Loucy (cell line): ENCODE measurements around the gene GCFC2.
"Not testable (repeated sequence)": the region's sequence is repeated elsewhere in the genome, so short reads cannot be mapped to it uniquely, and the experiment has no call there.

Experiments used
- H2AFZ ChIP-seq: fragments of 200-600 bp; sonication (generic); 2 replicates; pipeline ENCODE4 v1.6.0; 2016; ENCODE audit warnings: antibody characterized with exemption, mild to moderate bottlenecking, low read length, moderate library complexity
- H3F3A ChIP-seq: fragments of 200-600 bp; 2 replicates; pipeline ENCODE4 v1.6.0; 2016; ENCODE audit warnings: antibody characterized with exemption, low read depth, mild to moderate bottlenecking
- H3K27me3 ChIP-seq: fragments of 200-600 bp; sonication (generic); 2 replicates; pipeline ENCODE4 v1.6.1; 2014; ENCODE audit warnings: low read length, mild to moderate bottlenecking; ENCODE audit not compliant: insufficient read depth, poor library complexity, severe bottlenecking
- H3K36me3 ChIP-seq: fragments of 200-600 bp; sonication (generic); 2 replicates; pipeline ENCODE4 v1.6.1; 2016; ENCODE audit warnings: low read length; ENCODE audit not compliant: insufficient read depth
- H3K4me1 ChIP-seq: fragments of 200-600 bp; sonication (generic); 2 replicates; pipeline ENCODE4 v1.5.1; 2014; ENCODE audit warnings: low read length, mild to moderate bottlenecking; ENCODE audit not compliant: insufficient read depth, poor library complexity, severe bottlenecking
- H3K4me2 ChIP-seq: fragments of 200-600 bp; sonication (generic); 2 replicates; pipeline ENCODE4 v1.6.0; 2014; ENCODE audit warnings: antibody characterized with exemption, low read length, low read depth, mild to moderate bottlenecking; ENCODE audit not compliant: poor library complexity, severe bottlenecking
- H3K4me3 ChIP-seq: fragments of 200-600 bp; sonication (generic); 2 replicates; pipeline ENCODE4 v1.5.1; 2014; ENCODE audit warnings: low read length, mild to moderate bottlenecking, mixed read lengths; ENCODE audit not compliant: poor library complexity, severe bottlenecking
- H3K79me2 ChIP-seq: fragments of 200-600 bp; sonication (generic); 2 replicates; pipeline ENCODE4 v1.6.1; 2014; ENCODE audit warnings: low read length; ENCODE audit not compliant: insufficient read depth
- H3K9ac ChIP-seq: fragments of 200-600 bp; sonication (generic); 2 replicates; pipeline ENCODE4 v1.6.0; 2014; ENCODE audit warnings: mild to moderate bottlenecking, low read depth, low read length, moderate library complexity; ENCODE audit not compliant: poor library complexity, severe bottlenecking
- H3K9me2 ChIP-seq: fragments of 200-600 bp; sonication (generic); replicated peaks from 2 replicates; pipeline ENCODE4 v1.6.1; 2016; ENCODE audit warnings: low read depth, low read length, mixed read lengths
- H3K9me3 ChIP-seq: fragments of 200-600 bp; sonication (generic); 2 replicates; pipeline ENCODE4 v1.6.1; 2014; ENCODE audit warnings: mild to moderate bottlenecking, antibody characterized with exemption, low read length, low read depth; ENCODE audit not compliant: insufficient read depth
- H4K20me1 ChIP-seq: fragments of 200-600 bp; sonication (generic); 2 replicates; pipeline ENCODE4 v1.6.0; 2014; ENCODE audit warnings: antibody characterized with exemption, low read length, mild to moderate bottlenecking; ENCODE audit not compliant: insufficient read depth, poor library complexity, severe bottlenecking
- EZH2phosphoT487 ChIP-seq: fragments of 200-600 bp; IDR thresholded peaks from 2 replicates; pipeline ENCODE4 v1.6.1; 2018; ENCODE audit warnings: antibody characterized with exemption, mild to moderate bottlenecking, moderate library complexity, borderline replicate concordance
- TF ChIP-seq, protein P1 (sequence below): fragments of 200-600 bp; sonication (generic); conservative IDR thresholded peaks from 2 replicates; pipeline ENCODE4 v1.5.1; 2014; ENCODE audit warnings: mild to moderate bottlenecking, antibody characterized with exemption, low read length

GCFC2 gene

DNA sequence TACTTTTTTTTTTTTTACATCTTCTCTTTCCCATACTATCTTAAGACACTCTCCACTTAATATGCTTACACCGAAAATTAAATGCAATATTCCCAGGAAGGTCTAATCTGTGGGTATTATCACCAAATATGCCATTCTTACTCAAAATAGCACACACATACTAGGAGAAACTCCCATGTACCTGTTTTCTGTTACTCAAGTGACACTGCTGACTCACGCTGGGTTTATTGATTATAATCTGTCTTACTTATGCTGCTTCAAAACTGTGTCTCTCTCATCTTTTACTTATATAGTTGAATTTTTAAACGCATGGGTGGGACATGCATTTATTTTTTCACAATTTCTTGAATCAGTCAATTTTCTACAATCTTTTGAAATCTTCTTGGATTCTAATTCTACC, 34.3 kb downstream of the GCFC2 start:
- no peak for TF ChIP-seq EZH2phosphoT487
- TF ChIP-seq, protein P1, sequence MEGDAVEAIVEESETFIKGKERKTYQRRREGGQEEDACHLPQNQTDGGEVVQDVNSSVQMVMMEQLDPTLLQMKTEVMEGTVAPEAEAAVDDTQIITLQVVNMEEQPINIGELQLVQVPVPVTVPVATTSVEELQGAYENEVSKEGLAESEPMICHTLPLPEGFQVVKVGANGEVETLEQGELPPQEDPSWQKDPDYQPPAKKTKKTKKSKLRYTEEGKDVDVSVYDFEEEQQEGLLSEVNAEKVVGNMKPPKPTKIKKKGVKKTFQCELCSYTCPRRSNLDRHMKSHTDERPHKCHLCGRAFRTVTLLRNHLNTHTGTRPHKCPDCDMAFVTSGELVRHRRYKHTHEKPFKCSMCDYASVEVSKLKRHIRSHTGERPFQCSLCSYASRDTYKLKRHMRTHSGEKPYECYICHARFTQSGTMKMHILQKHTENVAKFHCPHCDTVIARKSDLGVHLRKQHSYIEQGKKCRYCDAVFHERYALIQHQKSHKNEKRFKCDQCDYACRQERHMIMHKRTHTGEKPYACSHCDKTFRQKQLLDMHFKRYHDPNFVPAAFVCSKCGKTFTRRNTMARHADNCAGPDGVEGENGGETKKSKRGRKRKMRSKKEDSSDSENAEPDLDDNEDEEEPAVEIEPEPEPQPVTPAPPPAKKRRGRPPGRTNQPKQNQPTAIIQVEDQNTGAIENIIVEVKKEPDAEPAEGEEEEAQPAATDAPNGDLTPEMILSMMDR = no peak

DNA sequence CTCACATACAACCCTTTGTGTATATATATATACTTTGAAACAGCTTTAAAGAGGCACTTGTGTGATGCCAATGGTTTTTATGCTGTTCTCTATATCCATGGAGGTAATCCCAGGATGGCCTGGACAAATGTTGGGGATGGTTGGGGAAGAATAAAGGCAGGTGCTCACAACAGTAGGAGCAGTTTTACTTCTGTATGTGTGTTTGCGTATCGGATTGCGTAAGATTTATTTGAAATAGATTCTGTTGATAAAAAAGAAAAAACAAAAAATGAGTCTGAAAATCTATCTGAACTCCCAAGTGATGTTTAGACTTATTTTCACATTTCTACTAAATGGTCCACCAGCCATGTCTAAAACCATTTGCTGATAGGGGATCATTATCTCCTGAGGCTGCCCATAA, 34.8 kb downstream of the GCFC2 start:
- no peaks in the 10 kb centered on the region for H3K9me2 ChIP-seq
- H3K27me3 ChIP-seq = no peaks in the 10 kb centered on the region
- no peaks in the 10 kb centered on the region for H4K20me1 ChIP-seq
- H3K4me1 ChIP-seq = no peaks in the 10 kb centered on the region
- no peak overlapping the region for H3K4me3 ChIP-seq
- TF ChIP-seq, protein P1 = no peak
- TF ChIP-seq EZH2phosphoT487 = no peak
- H3K36me3 ChIP-seq = no peaks in the 10 kb centered on the region
- no peaks in the 10 kb centered on the region for H3K9me3 ChIP-seq
- H3K4me2 ChIP-seq = no peak overlapping the region
- no peaks in the 10 kb centered on the region for H3K79me2 ChIP-seq
- H2AFZ ChIP-seq = no peak overlapping the region
- H3F3A ChIP-seq = no peaks in the 10 kb centered on the region
- no peak overlapping the region for H3K9ac ChIP-seq

More for the DNA sequence above, 34.3 kb downstream of the GCFC2 start:
- Histone ChIP-seq H3K4me1 (no peaks in the 10 kb centered on the region), H4K20me1 (no peaks in the 10 kb centered on the region), H3K9me2 (no peaks in the 10 kb centered on the region), H3K9me3 (no peaks in the 10 kb centered on the region), H3K4me2 (no peak overlapping the region), H3K79me2 (no peaks in the 10 kb centered on the region), H3K9ac (no peak overlapping the region), H3K4me3 (no peak overlapping the region), H3K36me3 (no peaks in the 10 kb centered on the region), H2AFZ (no peak overlapping the region), H3F3A (no peaks in the 10 kb centered on the region), H3K27me3 (no peaks in the 10 kb centered on the region)

DNA sequence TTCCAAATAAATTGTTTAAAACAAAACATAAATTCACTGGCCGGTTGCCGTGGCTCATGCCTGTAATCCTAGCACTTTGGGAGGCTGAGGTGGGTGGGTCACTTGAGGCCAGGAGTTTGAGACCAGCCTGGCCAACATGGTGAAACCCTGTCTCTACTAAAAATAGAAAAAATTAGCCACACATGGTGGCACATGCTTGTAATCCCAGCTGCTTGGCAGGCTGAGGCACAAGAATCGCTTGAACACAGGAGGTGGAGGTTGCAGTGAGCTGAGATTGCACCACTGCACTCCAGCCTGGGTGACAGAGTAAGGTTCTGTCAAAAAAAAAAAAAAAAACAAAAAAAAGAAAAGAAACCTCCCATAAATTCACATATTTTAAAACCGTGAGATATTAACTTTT, 35.3 kb downstream of the GCFC2 start:
- H3K4me3 ChIP-seq, H3K79me2 ChIP-seq, H3F3A ChIP-seq, H3K9me3 ChIP-seq, H3K9me2 ChIP-seq, H3K9ac ChIP-seq, H3K4me2 ChIP-seq, H3K36me3 ChIP-seq, H3K27me3 ChIP-seq, H3K4me1 ChIP-seq, H4K20me1 ChIP-seq, H2AFZ ChIP-seq: not testable (repeated sequence)

DNA sequence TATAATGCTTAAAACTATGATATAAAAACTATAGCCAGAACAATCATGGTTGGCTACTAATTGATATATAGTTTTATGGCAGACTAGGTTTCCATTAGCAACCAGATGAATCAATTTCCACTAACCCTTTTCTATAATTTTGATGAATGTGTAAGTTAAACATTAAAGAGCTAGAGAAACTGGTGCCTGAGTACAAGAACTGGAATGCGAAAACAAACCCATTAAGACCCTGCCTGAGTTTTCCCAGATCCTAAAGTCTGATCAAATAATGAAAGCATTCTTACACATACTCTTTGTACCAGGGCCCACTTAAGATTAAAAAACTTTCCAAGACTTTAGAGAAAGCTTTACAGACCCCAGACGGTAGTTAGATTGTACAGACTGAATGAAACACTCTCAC, 42.8 kb downstream of the GCFC2 start:
- TF ChIP-seq, protein P1 = no peak
- no peak for TF ChIP-seq EZH2phosphoT487
- Histone ChIP-seq H3K27me3 (no peaks in the 10 kb centered on the region), H4K20me1 (no peaks in the 10 kb centered on the region), H3K4me2 (no peak overlapping the region), H3K79me2 (no peaks in the 10 kb centered on the region), H3K36me3 (peaks cover 2% of the 10 kb centered on the region; the same call in 1 of the 2 replicates), H3K9ac (no peak overlapping the region), H3K4me1 (no peaks in the 10 kb centered on the region), H2AFZ (no peak overlapping the region), H3K9me3 (no peaks in the 10 kb centered on the region), H3K4me3 (no peak overlapping the region), H3F3A (no peaks in the 10 kb centered on the region), H3K9me2 (no peaks in the 10 kb centered on the region)
